SH-SY5Y (cell line): ENCODE results near the gene PLCB4.

Source experiments
- GATA2 ChIP-seq: IDR thresholded peaks from 2 replicates; pipeline ENCODE4 v1.6.1; 2011; ENCODE audit warnings: mild to moderate bottlenecking, low read depth, low read length
- GATA3 ChIP-seq: IDR thresholded peaks from 2 replicates; pipeline ENCODE4 v1.6.1; 2011; ENCODE audit warnings: low read depth, mild to moderate bottlenecking, low read length, moderate library complexity

DNA sequence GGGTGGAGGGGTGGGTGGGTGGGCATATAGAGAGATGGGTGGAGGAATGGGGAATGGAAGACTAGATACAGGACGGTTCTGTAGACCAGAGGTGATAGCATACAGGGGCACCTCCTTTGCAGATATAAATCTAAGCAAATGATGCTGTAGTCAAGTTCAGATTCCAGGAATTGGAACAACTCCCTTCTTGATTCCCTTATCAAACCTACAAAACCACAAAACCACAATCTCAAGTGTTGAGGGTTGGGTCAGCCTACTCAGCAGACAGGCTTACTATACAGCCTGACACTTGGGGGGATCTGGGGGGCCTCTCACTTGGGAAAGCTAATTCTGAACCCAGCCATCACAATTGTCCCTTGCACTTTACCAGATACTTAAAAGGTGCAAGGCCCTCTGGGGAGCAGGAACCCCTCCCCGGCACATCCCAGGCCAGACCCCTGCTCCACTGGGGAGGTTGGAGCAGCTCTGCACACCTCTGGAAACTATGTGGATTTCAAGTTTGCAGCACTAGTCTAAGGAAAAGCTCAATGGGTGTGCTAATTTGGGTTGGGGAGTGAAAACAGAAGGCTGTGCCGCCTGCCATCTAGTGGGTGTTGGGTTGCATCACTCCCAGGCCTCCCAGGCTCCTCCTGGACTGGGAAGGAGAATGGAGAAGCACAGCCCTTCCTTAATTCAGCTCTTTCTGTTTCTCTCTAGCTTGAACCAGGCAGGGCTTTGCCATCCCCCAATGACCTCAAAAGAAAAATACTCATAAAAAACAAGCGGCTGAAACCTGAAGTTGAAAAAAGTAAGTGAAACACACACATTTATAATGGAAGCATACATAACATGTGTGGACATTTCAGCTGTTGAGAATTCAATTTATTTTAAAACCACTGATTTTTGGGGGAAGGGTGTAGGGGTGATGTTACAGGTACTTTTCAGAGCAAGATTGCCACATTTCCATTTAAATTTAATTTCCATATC is 324.3 kb downstream of the PLCB4 start:
- TF ChIP-seq GATA2, result no peak
- TF ChIP-seq GATA3, result no peak
